ENCODE results near the gene KRT77. TPM values are rescaled to one million over a fixed set of nuclear protein-coding genes. Genes with fewer than 3 reads are reported as not detected.
"Not testable (repeated sequence)": the region's sequence is repeated elsewhere in the genome, so short reads cannot be mapped to it uniquely, and the experiment has no call there.

The KRT77 gene
- total RNA-seq = not detected

GRCh38 chr12:52703424-52703823, at the start of gene KRT77:
TSS of gene KRT77 (minus strand) at chr12:52703524. CDS start at chr12:52703434, 90 bp downstream.
- H3K27ac Mint-ChIP-seq = no peak within 1 kb of the TSS
- no peak for DNase-seq
- no peaks in the 10 kb centered on the region for H3K9me3 Mint-ChIP-seq

GRCh38 chr12:52752516-52752915, 49.2 kb upstream of the KRT77 start:
- H3K27me3 Mint-ChIP-seq = peaks cover 4% of the 10 kb centered on the region
- H3K36me3 Mint-ChIP-seq = no peaks in the 10 kb centered on the region
- H3K9me3 Mint-ChIP-seq = no peaks in the 10 kb centered on the region
- peaks cover 11% of the 10 kb centered on the region for H3K4me1 Mint-ChIP-seq
- DNase-seq = no peak
- no peak overlapping the region for H3K4me3 Mint-ChIP-seq
- no peak overlapping the region for H3K27ac Mint-ChIP-seq

More at GRCh38 chr12:52703424-52703823, at the start of gene KRT77:
- Mint-ChIP-seq H3K36me3 (no peaks in the 10 kb centered on the region), H3K4me1 (peaks cover 3% of the 10 kb centered on the region), H3K27me3 (no peaks in the 10 kb centered on the region), H3K4me3 (no peak within 1 kb of the TSS)

GRCh38 chr12:52751795-52752194, 48.5 kb upstream of the KRT77 start:
- H3K36me3 Mint-ChIP-seq = no peaks in the 10 kb centered on the region
- no peak overlapping the region for H3K4me3 Mint-ChIP-seq

GRCh38 chr12:52750532-52750931, 47.2 kb upstream of the KRT77 start:
- DNase-seq, H3K4me3 Mint-ChIP-seq, H3K36me3 Mint-ChIP-seq, H3K9me3 Mint-ChIP-seq, H3K27ac Mint-ChIP-seq, H3K27me3 Mint-ChIP-seq: not testable (repeated sequence)
- peaks cover 11% of the 10 kb centered on the region for H3K4me1 Mint-ChIP-seq

More at GRCh38 chr12:52751795-52752194, 48.5 kb upstream of the KRT77 start:
- peaks cover 11% of the 10 kb centered on the region for H3K4me1 Mint-ChIP-seq
- peaks cover 4% of the 10 kb centered on the region for H3K27me3 Mint-ChIP-seq
- no peak overlapping the region for H3K27ac Mint-ChIP-seq
- DNase-seq = no peak
- no peaks in the 10 kb centered on the region for H3K9me3 Mint-ChIP-seq

GRCh38 chr12:52749827-52750226, 46.5 kb upstream of the KRT77 start:
- Mint-ChIP-seq H3K36me3 (no peaks in the 10 kb centered on the region), H3K27me3 (peaks cover 4% of the 10 kb centered on the region), H3K4me1 (peaks cover 11% of the 10 kb centered on the region), H3K9me3 (no peaks in the 10 kb centered on the region), H3K4me3 (no peak overlapping the region), H3K27ac (no peak overlapping the region)
- DNase-seq = no peak

- Mint-ChIP-seq H3K36me3 (no peaks in the 10 kb centered on the region), H3K27me3 (peaks cover 11% of the 10 kb centered on the region), H3K4me1 (peaks cover 11% of the 10 kb centered on the region), H3K4me3 (no peak overlapping the region), H3K27ac (no peak overlapping the region), H3K9me3 (no peaks in the 10 kb centered on the region)
- DNase-seq = no peak
These were observed 45.3 kb upstream of the KRT77 start for GRCh38 chr12:52748578-52748977.

- Mint-ChIP-seq H3K27me3 (peaks cover 18% of the 10 kb centered on the region), H3K27ac (no peak overlapping the region), H3K4me3 (no peak overlapping the region), H3K36me3 (no peaks in the 10 kb centered on the region), H3K4me1 (peaks cover 11% of the 10 kb centered on the region), H3K9me3 (no peaks in the 10 kb centered on the region)
- DNase-seq = no peak
These were observed 42.2 kb upstream of the KRT77 start for GRCh38 chr12:52745554-52745953.

- Mint-ChIP-seq H3K4me3 (no peak overlapping the region), H3K4me1 (peaks cover 11% of the 10 kb centered on the region), H3K9me3 (no peaks in the 10 kb centered on the region), H3K27me3 (peaks cover 23% of the 10 kb centered on the region), H3K27ac (no peak overlapping the region), H3K36me3 (no peaks in the 10 kb centered on the region)
- no peak for DNase-seq
These were observed 41.3 kb upstream of the KRT77 start for GRCh38 chr12:52744493-52745156.

GRCh38 chr12:52742822-52743457, 39.6 kb upstream of the KRT77 start:
- no peak overlapping the region for H3K27ac Mint-ChIP-seq
- H3K9me3 Mint-ChIP-seq = no peaks in the 10 kb centered on the region
- H3K27me3 Mint-ChIP-seq = peaks cover 19% of the 10 kb centered on the region
- H3K4me1 Mint-ChIP-seq = no peaks in the 10 kb centered on the region
- H3K36me3 Mint-ChIP-seq = no peaks in the 10 kb centered on the region
- no peak overlapping the region for H3K4me3 Mint-ChIP-seq
- no peak for DNase-seq

GRCh38 chr12:52742196-52742580, 38.9 kb upstream of the KRT77 start:
- Mint-ChIP-seq H3K4me1 (no peaks in the 10 kb centered on the region), H3K27ac (no peak overlapping the region), H3K36me3 (no peaks in the 10 kb centered on the region), H3K4me3 (no peak overlapping the region), H3K9me3 (no peaks in the 10 kb centered on the region), H3K27me3 (peaks cover 19% of the 10 kb centered on the region)
- no peak for DNase-seq

GRCh38 chr12:52741375-52742195, 38.3 kb upstream of the KRT77 start:
- Mint-ChIP-seq H3K27ac (no peak overlapping the region), H3K4me1 (no peaks in the 10 kb centered on the region), H3K27me3 (peaks cover 19% of the 10 kb centered on the region), H3K9me3 (no peaks in the 10 kb centered on the region), H3K4me3 (no peak overlapping the region), H3K36me3 (no peaks in the 10 kb centered on the region)
- DNase-seq = peak; percentile 51

- no peak overlapping the region for H3K27ac Mint-ChIP-seq
- no peak for DNase-seq
- H3K4me3 Mint-ChIP-seq = no peak overlapping the region
- H3K36me3 Mint-ChIP-seq = no peaks in the 10 kb centered on the region
- H3K4me1 Mint-ChIP-seq = no peaks in the 10 kb centered on the region
- no peaks in the 10 kb centered on the region for H3K9me3 Mint-ChIP-seq
- peaks cover 19% of the 10 kb centered on the region for H3K27me3 Mint-ChIP-seq
These were observed 37.3 kb upstream of the KRT77 start for GRCh38 chr12:52740584-52740983.

GRCh38 chr12:52739963-52740362, 36.6 kb upstream of the KRT77 start:
- DNase-seq = no peak
- Mint-ChIP-seq H3K27me3 (peaks cover 19% of the 10 kb centered on the region), H3K27ac (no peak overlapping the region), H3K4me1 (no peaks in the 10 kb centered on the region), H3K9me3 (no peaks in the 10 kb centered on the region), H3K4me3 (no peak overlapping the region), H3K36me3 (no peaks in the 10 kb centered on the region)

- Mint-ChIP-seq H3K27me3 (peaks cover 5% of the 10 kb centered on the region), H3K9me3 (no peaks in the 10 kb centered on the region), H3K27ac (no peak overlapping the region), H3K4me1 (no peaks in the 10 kb centered on the region), H3K36me3 (no peaks in the 10 kb centered on the region), H3K4me3 (no peak overlapping the region)
- no peak for DNase-seq
These were observed 32.7 kb upstream of the KRT77 start for GRCh38 chr12:52735816-52736632.

GRCh38 chr12:52735106-52735505, 31.8 kb upstream of the KRT77 start:
- Mint-ChIP-seq H3K4me3 (no peak overlapping the region), H3K36me3 (no peaks in the 10 kb centered on the region), H3K27ac (no peak overlapping the region), H3K9me3 (no peaks in the 10 kb centered on the region), H3K4me1 (no peaks in the 10 kb centered on the region), H3K27me3 (peaks cover 5% of the 10 kb centered on the region)
- DNase-seq = no peak
